Spleen (tissue), 7 donors: ENCODE results near the gene EIF1AD.

ENCODE experiments used
- POLR2A ChIP-seq, 3 donors: fragments of 450-650 bp; IDR thresholded peaks; one replicate each; pipeline ENCODE4 v1.5.1; 2017; ENCODE audit warnings: antibody characterized with exemption in 3 of 3, mild to moderate bottlenecking in 1 of 3
- POLR2AphosphoS5 ChIP-seq, 3 donors: sonication (generic); formaldehyde crosslinking; IDR thresholded peaks; one replicate each; pipeline ENCODE4 v1.5.1; 2017; ENCODE audit warnings: antibody characterized with exemption in 3 of 3
- TF ChIP-seq, protein P1 (sequence below), 11 experiments: fragments of 200-600 bp in 7 of 11; fragments of 450-650 bp in 4 of 11; sonication (generic) in 4 of 11; IDR thresholded peaks in 8 of 11; conservative IDR thresholded peaks in 3 of 11; 1 replicate in 7 of 11; 2 replicates in 4 of 11; pipeline versions ENCODE4 v1.4.0 to v1.8.0; 2016 to 2021; ENCODE audit warnings: antibody characterized with exemption in 11 of 11, inconsistent platforms in 4 of 11, mild to moderate bottlenecking in 1 of 11
- donor health status: DM: no; HTN: no; CAD: no; lungs with moderate emphysema.
- donor health status: DM: no; HTN: no; CAD: no.
- donor health status: DM: no; HTN: no; CAD: no.

DNA sequence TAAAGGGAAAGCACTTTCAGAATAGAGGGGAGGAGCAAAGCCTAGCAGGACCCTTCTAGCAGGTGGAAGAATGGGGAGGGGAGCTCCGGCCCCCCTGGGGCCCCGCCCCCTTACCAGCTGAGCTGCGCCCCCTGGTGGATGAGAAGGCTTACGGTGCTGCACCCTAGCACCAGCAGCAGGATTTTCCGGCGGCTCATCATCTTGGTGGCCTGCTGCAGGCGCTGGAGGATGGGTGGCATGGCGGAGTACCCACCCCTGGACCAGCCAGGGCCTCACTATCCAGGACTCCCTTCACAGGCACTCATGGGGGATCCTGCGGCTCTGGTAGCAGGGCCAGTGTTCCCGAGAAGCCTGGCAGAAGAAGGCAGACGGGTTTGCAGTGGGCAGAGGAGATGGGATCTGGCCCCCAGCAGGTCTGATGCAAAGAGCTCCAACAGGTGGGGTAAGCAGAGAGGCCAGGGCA lies 43.3 kb upstream of the EIF1AD start:
- TF ChIP-seq, protein P1, sequence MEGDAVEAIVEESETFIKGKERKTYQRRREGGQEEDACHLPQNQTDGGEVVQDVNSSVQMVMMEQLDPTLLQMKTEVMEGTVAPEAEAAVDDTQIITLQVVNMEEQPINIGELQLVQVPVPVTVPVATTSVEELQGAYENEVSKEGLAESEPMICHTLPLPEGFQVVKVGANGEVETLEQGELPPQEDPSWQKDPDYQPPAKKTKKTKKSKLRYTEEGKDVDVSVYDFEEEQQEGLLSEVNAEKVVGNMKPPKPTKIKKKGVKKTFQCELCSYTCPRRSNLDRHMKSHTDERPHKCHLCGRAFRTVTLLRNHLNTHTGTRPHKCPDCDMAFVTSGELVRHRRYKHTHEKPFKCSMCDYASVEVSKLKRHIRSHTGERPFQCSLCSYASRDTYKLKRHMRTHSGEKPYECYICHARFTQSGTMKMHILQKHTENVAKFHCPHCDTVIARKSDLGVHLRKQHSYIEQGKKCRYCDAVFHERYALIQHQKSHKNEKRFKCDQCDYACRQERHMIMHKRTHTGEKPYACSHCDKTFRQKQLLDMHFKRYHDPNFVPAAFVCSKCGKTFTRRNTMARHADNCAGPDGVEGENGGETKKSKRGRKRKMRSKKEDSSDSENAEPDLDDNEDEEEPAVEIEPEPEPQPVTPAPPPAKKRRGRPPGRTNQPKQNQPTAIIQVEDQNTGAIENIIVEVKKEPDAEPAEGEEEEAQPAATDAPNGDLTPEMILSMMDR (IDR thresholded peaks at IDR 0.05 in 8 of 11, conservative IDR thresholded peaks at IDR 0.05 in 3 of 11): peak; percentile 69 to 97 (median 95)
- no peak for TF ChIP-seq POLR2A (IDR thresholded peaks at IDR 0.05)
- TF ChIP-seq POLR2AphosphoS5 (IDR thresholded peaks at IDR 0.05): peak; percentile 40 to 52 (median 48)
